ENCODE data around the gene CAD.

CAD gene

GRCh38 chr2:27247893-27248292 is 30.7 kb downstream of the CAD start:
- H3K27ac Mint-ChIP-seq, result no peak overlapping the region
- H3K9me3 Mint-ChIP-seq, result no peaks in the 10 kb centered on the region
- CTCF ChIA-PET, result interaction anchor here (2.4 to 4.4 kb wide), 2 partner anchors 32 to 55 kb away, joined by 10 to 42 read pairs; partner anchors contain the start of gene TRIM54
- H3K4me3 Mint-ChIP-seq, result no peak overlapping the region
- no peaks in the 10 kb centered on the region for H3K4me1 Mint-ChIP-seq
- H3K27me3 Mint-ChIP-seq, result peaks cover 34% of the 10 kb centered on the region
- H3K36me3 Mint-ChIP-seq, result peaks cover 8% of the 10 kb centered on the region
- no peak for DNase-seq

GRCh38 chr2:27249159-27249890 is 32.2 kb downstream of the CAD start:
- no peak overlapping the region for H3K27ac Mint-ChIP-seq
- no peak for DNase-seq

GRCh38 chr2:27249891-27250651 is 32.9 kb downstream of the CAD start:
- peak; percentile 74 for DNase-seq
- Mint-ChIP-seq H3K36me3 (peaks cover 1% of the 10 kb centered on the region), H3K27ac (no peak overlapping the region), H3K4me3 (no peak overlapping the region), H3K9me3 (no peaks in the 10 kb centered on the region), H3K27me3 (peaks cover 52% of the 10 kb centered on the region), H3K4me1 (no peaks in the 10 kb centered on the region)
- CTCF ChIA-PET, result interaction anchor here (0.7 to 4.4 kb wide), 10 partner anchors 12 to 274 kb away, joined by 3 to 42 read pairs (median 4); partner anchors contain the start of gene TRIM54

More at GRCh38 chr2:27249159-27249890, 32.2 kb downstream of the CAD start:
- H3K4me3 Mint-ChIP-seq, result no peak overlapping the region
- peaks cover 3% of the 10 kb centered on the region for H3K36me3 Mint-ChIP-seq
- peaks cover 44% of the 10 kb centered on the region for H3K27me3 Mint-ChIP-seq
- no peaks in the 10 kb centered on the region for H3K9me3 Mint-ChIP-seq
- CTCF ChIA-PET, result interaction anchor here (0.7 to 4.4 kb wide), 8 partner anchors 13 to 273 kb away, joined by 3 to 42 read pairs (median 4); partner anchors contain the start of gene TRIM54
- H3K4me1 Mint-ChIP-seq, result no peaks in the 10 kb centered on the region

GRCh38 chr2:27250652-27251379 is 33.6 kb downstream of the CAD start:
- CTCF ChIA-PET, result interaction anchor here (0.8 to 4.4 kb wide), 10 partner anchors 11 to 453 kb away, joined by 3 to 42 read pairs (median 4); partner anchors contain the start of gene TRIM54
- Mint-ChIP-seq H3K4me3 (no peak overlapping the region), H3K4me1 (no peaks in the 10 kb centered on the region), H3K27me3 (peaks cover 55% of the 10 kb centered on the region), H3K27ac (no peak overlapping the region), H3K9me3 (no peaks in the 10 kb centered on the region), H3K36me3 (no peaks in the 10 kb centered on the region)
- DNase-seq, result no peak

- Mint-ChIP-seq H3K27me3 (peaks cover 59% of the 10 kb centered on the region), H3K27ac (no peak overlapping the region), H3K4me3 (no peak overlapping the region), H3K36me3 (no peaks in the 10 kb centered on the region), H3K4me1 (no peaks in the 10 kb centered on the region), H3K9me3 (no peaks in the 10 kb centered on the region)
- DNase-seq, result no peak
- CTCF ChIA-PET, result interaction anchor here (0.8 to 4.4 kb wide), 6 partner anchors 28 to 452 kb away, joined by 3 to 42 read pairs (median 5); partner anchors contain the start of gene TRIM54
These were observed 34.6 kb downstream of the CAD start for GRCh38 chr2:27251766-27252165.

GRCh38 chr2:27255187-27255586 is 38.0 kb downstream of the CAD start:
- Mint-ChIP-seq H3K27me3 (peaks cover 78% of the 10 kb centered on the region), H3K36me3 (no peaks in the 10 kb centered on the region), H3K4me3 (no peak overlapping the region), H3K27ac (no peak overlapping the region), H3K9me3 (no peaks in the 10 kb centered on the region), H3K4me1 (no peaks in the 10 kb centered on the region)
- CTCF ChIA-PET, result no interaction called here
- no peak for DNase-seq

- CTCF ChIA-PET, result no interaction called here
- Mint-ChIP-seq H3K9me3 (no peaks in the 10 kb centered on the region), H3K27me3 (peaks cover 78% of the 10 kb centered on the region)
These were observed 38.5 kb downstream of the CAD start for GRCh38 chr2:27255660-27256059.

GRCh38 chr2:27256855-27257454 is 39.8 kb downstream of the CAD start:
- H3K36me3 Mint-ChIP-seq, result no peaks in the 10 kb centered on the region
- no peak overlapping the region for H3K27ac Mint-ChIP-seq
- DNase-seq, result no peak
- no peak overlapping the region for H3K4me3 Mint-ChIP-seq
- no peaks in the 10 kb centered on the region for H3K9me3 Mint-ChIP-seq
- H3K4me1 Mint-ChIP-seq, result peaks cover 7% of the 10 kb centered on the region
- CTCF ChIA-PET, result interaction anchor here (1.6 kb wide), 1 partner anchor 23 kb away, joined by 8 read pairs; no protein-coding TSS in a partner anchor
- peaks cover 81% of the 10 kb centered on the region for H3K27me3 Mint-ChIP-seq

More at GRCh38 chr2:27255660-27256059, 38.5 kb downstream of the CAD start:
- Mint-ChIP-seq H3K4me1 (no peaks in the 10 kb centered on the region), H3K27ac (no peak overlapping the region), H3K36me3 (no peaks in the 10 kb centered on the region), H3K4me3 (no peak overlapping the region)
- DNase-seq, result no peak

- H3K27ac Mint-ChIP-seq, result no peak overlapping the region
- peaks cover 74% of the 10 kb centered on the region for H3K27me3 Mint-ChIP-seq
- no peak for DNase-seq
- CTCF ChIA-PET, result no interaction called here
- no peaks in the 10 kb centered on the region for H3K9me3 Mint-ChIP-seq
- no peak overlapping the region for H3K4me3 Mint-ChIP-seq
- H3K36me3 Mint-ChIP-seq, result no peaks in the 10 kb centered on the region
- H3K4me1 Mint-ChIP-seq, result peaks cover 8% of the 10 kb centered on the region
These were observed 40.9 kb downstream of the CAD start for GRCh38 chr2:27258051-27258450.

GRCh38 chr2:27261241-27261925 is 44.2 kb downstream of the CAD start:
- peaks cover 55% of the 10 kb centered on the region for H3K27me3 Mint-ChIP-seq
- H3K27ac Mint-ChIP-seq, result no peak overlapping the region
- H3K36me3 Mint-ChIP-seq, result no peaks in the 10 kb centered on the region
- CTCF ChIA-PET, result interaction anchor here (1.0 kb wide), 1 partner anchor 11 kb away, joined by 4 read pairs; no protein-coding TSS in a partner anchor
- DNase-seq, result no peak
- H3K9me3 Mint-ChIP-seq, result no peaks in the 10 kb centered on the region
- peak overlapping the region; percentile 6 for H3K4me3 Mint-ChIP-seq
- peaks cover 29% of the 10 kb centered on the region for H3K4me1 Mint-ChIP-seq

- Mint-ChIP-seq H3K27ac (no peak overlapping the region), H3K4me3 (peak overlapping the region; percentile 6)
These were observed 44.7 kb downstream of the CAD start for GRCh38 chr2:27261926-27262298.

GRCh38 chr2:27262379-27263286 is 45.5 kb downstream of the CAD start, which contains the start of gene SLC30A3:
Gene SLC30A3 (minus strand): TSS chr2:27263047. CDS start chr2:27262906, 141 bp downstream.
- no peaks in the 10 kb centered on the region for H3K36me3 Mint-ChIP-seq
- CTCF ChIA-PET, result interaction anchor here (0.9 to 3.5 kb wide), 4 partner anchors 12 to 84 kb away, joined by 3 to 25 read pairs (median 4); no protein-coding TSS in a partner anchor
- peaks cover 29% of the 10 kb centered on the region for H3K4me1 Mint-ChIP-seq
- H3K27me3 Mint-ChIP-seq, result peaks cover 42% of the 10 kb centered on the region
- peak within 1 kb of the TSS; percentile 76 for H3K4me3 Mint-ChIP-seq
- no peaks in the 10 kb centered on the region for H3K9me3 Mint-ChIP-seq
- no peak within 1 kb of the TSS for H3K27ac Mint-ChIP-seq
- DNase-seq, result peak; percentile 87

More at GRCh38 chr2:27261926-27262298, 44.7 kb downstream of the CAD start:
- H3K27me3 Mint-ChIP-seq, result peaks cover 50% of the 10 kb centered on the region
- peaks cover 29% of the 10 kb centered on the region for H3K4me1 Mint-ChIP-seq
- H3K9me3 Mint-ChIP-seq, result no peaks in the 10 kb centered on the region
- CTCF ChIA-PET, result interaction anchor here (0.9 to 1.0 kb wide), 2 partner anchors 11 to 18 kb away, joined by 3 to 4 read pairs; no protein-coding TSS in a partner anchor
- DNase-seq, result no peak
- H3K36me3 Mint-ChIP-seq, result no peaks in the 10 kb centered on the region

Data from activated naive CD4-positive, alpha-beta T cell treated with anti-CD3 and anti-CD28 coated beads, Interleukin-2, amount 10 ng/mL, durations not matched to agents 7 days and 5 days (primary cell).